ENCODE measurements around the gene CNIH3.
A peak's percentile ranks its signal among the peaks of the same experiment; 100 is the strongest.

DNA sequence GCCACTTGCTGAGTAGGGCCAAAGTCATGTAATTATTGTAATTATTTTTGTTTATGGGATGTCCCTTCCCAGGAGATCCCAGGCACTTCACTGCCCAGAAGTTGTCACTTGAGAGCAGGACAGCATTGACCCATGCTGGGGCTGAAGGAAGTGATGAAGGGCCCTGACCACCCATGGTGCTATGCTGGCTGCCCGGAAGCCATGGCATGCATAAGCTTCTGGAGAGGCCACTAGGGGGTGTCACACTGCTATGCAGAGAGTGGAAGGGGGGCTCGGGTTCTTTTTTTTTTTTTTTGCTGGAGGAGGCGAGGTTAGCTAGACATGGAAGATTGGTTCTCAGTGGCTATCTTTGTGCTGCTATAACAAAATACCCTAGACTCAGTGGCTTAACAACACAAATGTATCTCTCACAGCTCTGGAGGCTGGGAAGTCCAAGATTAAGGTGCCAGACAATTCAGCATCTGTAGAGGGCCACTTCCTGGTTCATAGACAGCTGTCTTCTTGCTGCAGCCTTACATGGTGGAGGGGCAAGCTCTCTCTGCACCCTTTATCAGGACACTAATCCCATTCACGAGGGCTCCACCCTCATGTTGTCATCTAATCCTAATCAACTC lies 84.9 kb downstream of the CNIH3 start:
- TF ChIP-seq, protein P1, sequence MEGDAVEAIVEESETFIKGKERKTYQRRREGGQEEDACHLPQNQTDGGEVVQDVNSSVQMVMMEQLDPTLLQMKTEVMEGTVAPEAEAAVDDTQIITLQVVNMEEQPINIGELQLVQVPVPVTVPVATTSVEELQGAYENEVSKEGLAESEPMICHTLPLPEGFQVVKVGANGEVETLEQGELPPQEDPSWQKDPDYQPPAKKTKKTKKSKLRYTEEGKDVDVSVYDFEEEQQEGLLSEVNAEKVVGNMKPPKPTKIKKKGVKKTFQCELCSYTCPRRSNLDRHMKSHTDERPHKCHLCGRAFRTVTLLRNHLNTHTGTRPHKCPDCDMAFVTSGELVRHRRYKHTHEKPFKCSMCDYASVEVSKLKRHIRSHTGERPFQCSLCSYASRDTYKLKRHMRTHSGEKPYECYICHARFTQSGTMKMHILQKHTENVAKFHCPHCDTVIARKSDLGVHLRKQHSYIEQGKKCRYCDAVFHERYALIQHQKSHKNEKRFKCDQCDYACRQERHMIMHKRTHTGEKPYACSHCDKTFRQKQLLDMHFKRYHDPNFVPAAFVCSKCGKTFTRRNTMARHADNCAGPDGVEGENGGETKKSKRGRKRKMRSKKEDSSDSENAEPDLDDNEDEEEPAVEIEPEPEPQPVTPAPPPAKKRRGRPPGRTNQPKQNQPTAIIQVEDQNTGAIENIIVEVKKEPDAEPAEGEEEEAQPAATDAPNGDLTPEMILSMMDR (IDR thresholded peaks at IDR 0.05) = peak in 1 of 6 experiments; percentile 20
- no peak for TF ChIP-seq POLR2A (IDR thresholded peaks at IDR 0.05)
